Liver (tissue), 9 donors: ENCODE data around the gene ARHGAP21. TPM values are rescaled to one million over a fixed set of nuclear protein-coding genes. Genes with fewer than 3 reads are reported as not detected.

Experiments
- DNase-seq: peaks from one replicate; pipeline ENCODE4 v3.0.0-alpha.2; 2017; ENCODE audit warnings: low spot score
- H3K27ac ChIP-seq, 2 donors: one replicate each; pipeline ENCODE4 v1.7.0; 2013; ENCODE audit warnings: inconsistent platforms in 2 of 2, low read length in 2 of 2, control low read depth in 1 of 2, low read depth in 1 of 2, mild to moderate bottlenecking in 1 of 2
- H3K27me3 ChIP-seq, 4 donors: one replicate each; pipeline versions ENCODE4 v1.6.1 to v1.7.0; 2013; ENCODE audit warnings: low read length in 3 of 4, inconsistent platforms in 1 of 4, mild to moderate bottlenecking in 1 of 4, moderate library complexity in 1 of 4; ENCODE audit not compliant: control insufficient read depth in 4 of 4, insufficient read depth in 4 of 4
- H3K36me3 ChIP-seq, 4 donors: one replicate each; pipeline versions ENCODE4 v1.6.1 to v1.7.0; 2013; ENCODE audit warnings: low read length in 3 of 4, mild to moderate bottlenecking in 3 of 4, low read depth in 1 of 4, moderate library complexity in 1 of 4; ENCODE audit not compliant: control insufficient read depth in 4 of 4, insufficient read depth in 3 of 4
- H3K4me1 ChIP-seq, 4 donors: one replicate each; pipeline versions ENCODE4 v1.6.1 to v1.7.0; 2013; ENCODE audit warnings: low read length in 3 of 4, mild to moderate bottlenecking in 3 of 4, moderate library complexity in 1 of 4; ENCODE audit not compliant: control insufficient read depth in 4 of 4, insufficient read depth in 4 of 4
- H3K4me3 ChIP-seq, 3 donors: one replicate each; pipeline versions ENCODE4 v1.6.1 to v1.7.0; 2013; ENCODE audit warnings: low read length in 3 of 3, control low read depth in 1 of 3, low read depth in 1 of 3, mild to moderate bottlenecking in 1 of 3
- H3K9ac ChIP-seq, 2 donors: one replicate each; pipeline ENCODE4 v1.7.0; 2013; ENCODE audit warnings: low read length in 2 of 2, mild to moderate bottlenecking in 2 of 2, moderate library complexity in 2 of 2, control low read depth in 1 of 2, low read depth in 1 of 2
- H3K9me3 ChIP-seq, 4 donors: one replicate each; pipeline versions ENCODE4 v1.6.1 to v1.7.0; 2013; ENCODE audit warnings: low read length in 3 of 4; ENCODE audit not compliant: control insufficient read depth in 4 of 4
- CTCF ChIP-seq: fragments of 150-350 bp; IDR thresholded peaks from 2 replicates; pipeline ENCODE4 v1.5.1; 2017; ENCODE audit warnings: improper control_type of control experiment, low read depth, low read length; ENCODE audit not compliant: missing input control
- EGR1 ChIP-seq, 2 donors: IDR thresholded peaks; 2 replicates each; pipeline ENCODE4 v1.6.1; 2016 to 2018; ENCODE audit warnings: antibody characterized with exemption in 2 of 2, low read depth in 2 of 2
- FOXA1 ChIP-seq: IDR thresholded peaks from 2 replicates; pipeline ENCODE4 v1.6.1; 2016; ENCODE audit warnings: antibody characterized with exemption
- FOXA2 ChIP-seq: IDR thresholded peaks from 2 replicates; pipeline ENCODE4 v1.6.1; 2016; ENCODE audit warnings: antibody characterized with exemption
- GABPA ChIP-seq, 2 donors: IDR thresholded peaks in 1 of 2; conservative IDR thresholded peaks in 1 of 2; 2 replicates each; pipeline ENCODE4 v1.6.1; 2016; ENCODE audit warnings: antibody characterized with exemption in 2 of 2, mild to moderate bottlenecking in 1 of 2, moderate library complexity in 1 of 2
- HNF4A ChIP-seq, 2 donors: conservative IDR thresholded peaks; 2 replicates each; pipeline ENCODE4 v1.6.1; 2016; ENCODE audit warnings: antibody characterized with exemption in 2 of 2, mild to moderate bottlenecking in 2 of 2
- HNF4G ChIP-seq: IDR thresholded peaks from 2 replicates; pipeline ENCODE4 v1.6.1; 2016; ENCODE audit warnings: antibody characterized with exemption
- JUND ChIP-seq, 2 donors: IDR thresholded peaks; 2 replicates each; pipeline ENCODE4 v1.6.1; 2016; ENCODE audit warnings: antibody characterized with exemption in 2 of 2
- MAX ChIP-seq: IDR thresholded peaks from 2 replicates; pipeline ENCODE4 v1.6.1; 2016; ENCODE audit warnings: antibody characterized with exemption
- NR2F2 ChIP-seq: IDR thresholded peaks from 2 replicates; pipeline ENCODE4 v1.6.1; 2016; ENCODE audit warnings: antibody characterized with exemption
- RAD21 ChIP-seq, 2 donors: IDR thresholded peaks; 2 replicates each; pipeline ENCODE4 v1.6.1; 2016; ENCODE audit warnings: antibody characterized with exemption in 2 of 2, mild to moderate bottlenecking in 2 of 2
- REST ChIP-seq: IDR thresholded peaks from 2 replicates; pipeline ENCODE4 v1.6.1; 2016; ENCODE audit warnings: antibody characterized with exemption, mild to moderate bottlenecking
- RXRA ChIP-seq, 2 donors: IDR thresholded peaks; 2 replicates each; pipeline ENCODE4 v1.6.1; 2017 to 2018; ENCODE audit warnings: antibody characterized with exemption in 2 of 2, mild to moderate bottlenecking in 1 of 2
- SP1 ChIP-seq: IDR thresholded peaks from 2 replicates; pipeline ENCODE4 v1.6.1; 2018; ENCODE audit warnings: antibody characterized with exemption, mild to moderate bottlenecking
- TAF1 ChIP-seq: conservative IDR thresholded peaks from 2 replicates; pipeline ENCODE4 v1.6.1; 2016; ENCODE audit warnings: antibody characterized with exemption, mild to moderate bottlenecking
- YY1 ChIP-seq: IDR thresholded peaks from 2 replicates; pipeline ENCODE4 v1.6.1; 2016; ENCODE audit warnings: antibody characterized with exemption, mild to moderate bottlenecking
- WGBS: extraction: QIAGEN DNeasy Blood & Tissue Kit; methylation state at CpG from one replicate; pipeline ENCODE4 v1.1.7; 2013; 5-methylcytosine and 5-hydroxymethylcytosine counted together
- polyA plus RNA-seq, 2 donors: library from polyadenylated mRNA; stranded (reverse) in 1 of 2; unstranded in 1 of 2; fragments of 200-250 nt in 1 of 2; fragments of >200 nt in 1 of 2; fragmentation: Nextera tagmentation in 1 of 2; extraction: Ambion mirVana in 1 of 2; gene quantifications; one replicate each; pipeline versions ENCODE4 v1.2.1 to v1.2.3, GENCODE V29; 2013 to 2015
- total RNA-seq, 2 donors: library from RNA; depleted of rRNA; stranded (reverse); fragments of >200 nt; gene quantifications; one replicate each; pipeline ENCODE4 v1.2.3, GENCODE V29; 2014
- TF ChIP-seq, protein P1 (sequence below): IDR thresholded peaks from 2 replicates; pipeline ENCODE4 v1.6.1; 2016; ENCODE audit warnings: antibody characterized with exemption
- TF ChIP-seq, protein P2 (sequence below): IDR thresholded peaks from 2 replicates; pipeline ENCODE4 v1.6.1; 2016; ENCODE audit warnings: antibody characterized with exemption
- donor health status: healthy.
- donor health status: healthy.
- donor health status: healthy.
- donor health status: healthy.
- donor health status: healthy.

ARHGAP21 gene
- total and polyA plus RNA-seq, 4 donors: 7.8 to 30.6 (median 15.7) TPM

DNA sequence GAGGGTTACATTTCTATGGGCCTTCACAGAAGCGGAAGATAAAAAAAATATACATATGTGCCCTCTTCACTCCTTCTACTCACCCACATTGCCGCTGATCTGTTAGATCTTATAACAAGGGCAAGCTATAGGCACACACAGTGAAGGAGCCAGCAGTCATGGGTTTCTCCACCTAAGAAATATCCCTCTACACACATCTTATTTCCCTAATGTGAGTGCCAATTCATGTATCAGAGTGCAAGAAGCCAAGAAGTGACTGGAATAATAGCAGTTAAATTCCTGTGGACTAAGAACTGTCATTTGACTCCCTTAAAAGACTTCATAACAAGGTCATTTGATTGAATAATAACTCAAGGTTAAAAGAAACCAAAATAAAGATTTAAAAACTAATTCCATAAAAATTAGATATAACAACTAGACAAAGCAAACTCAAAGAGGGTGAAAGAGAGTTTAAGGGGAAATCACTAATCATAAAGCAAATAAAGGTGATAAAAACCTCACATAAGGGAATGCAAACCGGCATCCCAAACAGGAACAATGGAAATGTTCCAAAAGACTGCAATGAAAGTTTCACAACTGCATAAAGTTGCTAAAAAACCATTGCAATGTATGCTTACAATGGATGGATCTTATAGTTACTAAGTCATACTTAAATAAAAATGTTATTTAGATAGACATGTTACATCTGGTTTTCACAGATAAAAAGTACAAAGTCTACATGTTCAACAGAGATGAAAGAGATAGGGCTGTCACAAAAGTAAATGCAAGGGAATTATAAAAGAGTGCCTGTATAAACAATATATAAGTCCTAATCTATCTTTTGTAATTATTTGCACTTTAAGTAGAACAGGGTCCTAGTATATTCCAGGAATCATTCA lies 42.8 kb downstream of the ARHGAP21 start:
- Histone ChIP-seq H3K9me3 (no peaks in the 10 kb centered on the region), H3K9ac (no peak overlapping the region), H3K36me3 (no peaks in the 10 kb centered on the region), H3K4me3 (no peak overlapping the region), H3K27ac (no peak overlapping the region), H3K27me3 (no peaks in the 10 kb centered on the region), H3K4me1 (peaks cover 0 to 8% (median 5%) of the 10 kb centered on the region in 4 donors)
- TF ChIP-seq NR2F2 (no peak), HNF4A (conservative IDR thresholded peaks at IDR 0.05) (peak in 1 of 2 donors; percentile 25)
- no peak for DNase-seq
- WGBS: 66% methylated on average over 3 of the region's 3 CpGs

GRCh38 chr10:24678757-24679156 lies 44.9 kb downstream of the ARHGAP21 start:
- TF ChIP-seq TAF1: no peak
- TF ChIP-seq JUND (IDR thresholded peaks at IDR 0.05): no peak
- no peak for TF ChIP-seq REST
- no peak for TF ChIP-seq NR2F2
- TF ChIP-seq, protein P1, sequence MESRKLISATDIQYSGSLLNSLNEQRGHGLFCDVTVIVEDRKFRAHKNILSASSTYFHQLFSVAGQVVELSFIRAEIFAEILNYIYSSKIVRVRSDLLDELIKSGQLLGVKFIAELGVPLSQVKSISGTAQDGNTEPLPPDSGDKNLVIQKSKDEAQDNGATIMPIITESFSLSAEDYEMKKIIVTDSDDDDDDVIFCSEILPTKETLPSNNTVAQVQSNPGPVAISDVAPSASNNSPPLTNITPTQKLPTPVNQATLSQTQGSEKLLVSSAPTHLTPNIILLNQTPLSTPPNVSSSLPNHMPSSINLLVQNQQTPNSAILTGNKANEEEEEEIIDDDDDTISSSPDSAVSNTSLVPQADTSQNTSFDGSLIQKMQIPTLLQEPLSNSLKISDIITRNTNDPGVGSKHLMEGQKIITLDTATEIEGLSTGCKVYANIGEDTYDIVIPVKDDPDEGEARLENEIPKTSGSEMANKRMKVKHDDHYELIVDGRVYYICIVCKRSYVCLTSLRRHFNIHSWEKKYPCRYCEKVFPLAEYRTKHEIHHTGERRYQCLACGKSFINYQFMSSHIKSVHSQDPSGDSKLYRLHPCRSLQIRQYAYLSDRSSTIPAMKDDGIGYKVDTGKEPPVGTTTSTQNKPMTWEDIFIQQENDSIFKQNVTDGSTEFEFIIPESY: no peak
- TF ChIP-seq EGR1 (IDR thresholded peaks at IDR 0.05; ENCODE audit: low read depth in 2 of 2): no peak
- no peak for TF ChIP-seq GABPA (IDR thresholded peaks at IDR 0.05 in 1 of 2, conservative IDR thresholded peaks at IDR 0.05 in 1 of 2)
- no peak for TF ChIP-seq YY1
- TF ChIP-seq RXRA (IDR thresholded peaks at IDR 0.05): no peak
- no peak for TF ChIP-seq MAX
- no peak for TF ChIP-seq CTCF
- no peak for TF ChIP-seq HNF4G
- TF ChIP-seq FOXA1: no peak
- no peak for TF ChIP-seq RAD21 (IDR thresholded peaks at IDR 0.05)
- no peak for TF ChIP-seq SP1
- TF ChIP-seq, protein P2, sequence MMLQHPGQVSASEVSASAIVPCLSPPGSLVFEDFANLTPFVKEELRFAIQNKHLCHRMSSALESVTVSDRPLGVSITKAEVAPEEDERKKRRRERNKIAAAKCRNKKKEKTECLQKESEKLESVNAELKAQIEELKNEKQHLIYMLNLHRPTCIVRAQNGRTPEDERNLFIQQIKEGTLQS: no peak
- no peak for TF ChIP-seq FOXA2
- no peak for TF ChIP-seq HNF4A (conservative IDR thresholded peaks at IDR 0.05)

More at GRCh38 chr10:24678757-24679156, 44.9 kb downstream of the ARHGAP21 start:
- WGBS: 99% methylated on average over 2 of the region's 2 CpGs
- no peak for DNase-seq
- Histone ChIP-seq H3K4me3 (no peak overlapping the region), H3K4me1 (peaks cover 0 to 8% (median 5%) of the 10 kb centered on the region in 4 donors), H3K27ac (no peak overlapping the region), H3K9me3 (no peaks in the 10 kb centered on the region), H3K36me3 (no peaks in the 10 kb centered on the region), H3K9ac (no peak overlapping the region), H3K27me3 (no peaks in the 10 kb centered on the region)
